ENCODE results near the gene EML1.

EML1 gene

GRCh38 chr14:99793213-99794150, at the start of gene EML1:
Gene EML1, plus strand, starts transcription at chr14:99793413. Its CDS starts 64 bp downstream, at chr14:99793477.
- no peak for DNase-seq

- no peak for DNase-seq
These were observed 48.9 kb upstream of the EML1 start for GRCh38 chr14:99744199-99744872.

GRCh38 chr14:99744873-99745224, 48.4 kb upstream of the EML1 start:
- no peak for DNase-seq

- DNase-seq: no peak
These were observed 47.8 kb upstream of the EML1 start for GRCh38 chr14:99745307-99745951.

GRCh38 chr14:99747167-99747566, 46.0 kb upstream of the EML1 start:
- DNase-seq: no peak

GRCh38 chr14:99747582-99748330, 45.5 kb upstream of the EML1 start:
- DNase-seq: no peak

GRCh38 chr14:99748529-99748928, 44.7 kb upstream of the EML1 start:
- no peak for DNase-seq

GRCh38 chr14:99749142-99749541, 44.1 kb upstream of the EML1 start:
- DNase-seq: no peak

GRCh38 chr14:99749763-99750715, 43.2 kb upstream of the EML1 start:
- no peak for DNase-seq

- no peak for DNase-seq
These were observed 42.3 kb upstream of the EML1 start for GRCh38 chr14:99750746-99751450.

- no peak for DNase-seq
These were observed 41.4 kb upstream of the EML1 start for GRCh38 chr14:99751539-99752485.

GRCh38 chr14:99752486-99753121, 40.6 kb upstream of the EML1 start:
- no peak for DNase-seq

GRCh38 chr14:99753225-99754140, 39.7 kb upstream of the EML1 start:
- DNase-seq: no peak

GRCh38 chr14:99754141-99755067, 38.8 kb upstream of the EML1 start:
- no peak for DNase-seq

- no peak for DNase-seq
These were observed 38.2 kb upstream of the EML1 start for GRCh38 chr14:99755068-99755405.

GRCh38 chr14:99755629-99756603, 37.3 kb upstream of the EML1 start:
- DNase-seq: no peak
